SK-N-SH (cell line): ENCODE measurements around the gene MIDN. TPM values are rescaled to one million over a fixed set of nuclear protein-coding genes. Genes with fewer than 3 reads are reported as not detected.

Source experiments
- CTCF ChIA-PET: fragments of 300-600, 350-600 bp; formaldehyde crosslinking; extraction: SDS; loops from one replicate; lab custom pipeline; 2021; lab: Yijun Ruan, JAX
- POLR2A ChIA-PET: fragments of 350-600 bp; sonication (Branson Sonifier 250); formaldehyde crosslinking; extraction: SDS; loops from one replicate; lab custom pipeline; 2020; ENCODE audit warnings: antibody characterized with exemption, inconsistent platforms; lab: Yijun Ruan, JAX
- DNase-seq: peaks from one replicate; pipeline ENCODE4 v3.0.0; 2012
- H2AFZ ChIP-seq: fragments of 200-600 bp; sonication (generic); 2 replicates; pipeline ENCODE4 v1.8.1; 2016; ENCODE audit warnings: antibody characterized with exemption, mild to moderate bottlenecking, low read depth
- H3F3A ChIP-seq: fragments of 200-600 bp; sonication (generic); replicated peaks from 2 replicates; pipeline ENCODE3; 2016; ENCODE audit warnings: antibody characterized with exemption, mild to moderate bottlenecking; ENCODE audit not compliant: insufficient read depth
- H3K27ac ChIP-seq, 2 experiments: fragments of 200-500 bp in 1 of 2; fragments of 200-600 bp in 1 of 2; sonication (Bioruptor generic) in 1 of 2; sonication (generic), shearing (Covaris generic) in 1 of 2; 2 replicates each; pipeline versions ENCODE4 v1.5.1 to v1.6.1; 2014 to 2016; ENCODE audit warnings: low read depth in 2 of 2, inconsistent platforms in 1 of 2, low read length in 1 of 2, mild to moderate bottlenecking in 1 of 2, mixed read lengths in 1 of 2
- H3K27me3 ChIP-seq: fragments of 200-600 bp; sonication (generic), shearing (Covaris generic); 2 replicates; pipeline ENCODE4 v1.6.1; 2016; ENCODE audit warnings: mixed run types; ENCODE audit not compliant: insufficient read depth
- H3K36me3 ChIP-seq, 2 experiments: fragments of 200-500 bp in 1 of 2; fragments of 200-600 bp in 1 of 2; sonication (Bioruptor generic) in 1 of 2; sonication (generic) in 1 of 2; replicated peaks in 1 of 2; 2 replicates each; pipeline versions ENCODE3 to v1.5.1; 2014 to 2016; ENCODE audit warnings: low read length in 1 of 2, mild to moderate bottlenecking in 1 of 2; ENCODE audit not compliant: insufficient read depth in 2 of 2, control insufficient read depth in 1 of 2
- H3K4me1 ChIP-seq, 2 experiments: fragments of 200-500 bp in 1 of 2; fragments of 200-600 bp in 1 of 2; sonication (Bioruptor generic) in 1 of 2; sonication (generic), shearing (Covaris generic) in 1 of 2; 2 replicates each; pipeline versions ENCODE4 v1.5.1 to v1.6.1; 2014 to 2016; ENCODE audit warnings: low read depth in 1 of 2, low read length in 1 of 2, mixed run types in 1 of 2; ENCODE audit not compliant: insufficient read depth in 2 of 2, control insufficient read depth in 1 of 2
- H3K4me2 ChIP-seq: fragments of 200-600 bp; sonication (generic), shearing (Covaris generic); 2 replicates; pipeline ENCODE4 v1.6.1; 2017; ENCODE audit warnings: mixed run types
- H3K4me3 ChIP-seq, 2 experiments: fragments of 200-500 bp in 1 of 2; fragments of 200-600 bp in 1 of 2; sonication (Bioruptor generic) in 1 of 2; sonication (generic), shearing (Covaris generic) in 1 of 2; 2 replicates each; pipeline versions ENCODE4 v1.5.1 to v1.8.1; 2014 to 2016; ENCODE audit warnings: low read depth in 2 of 2, inconsistent platforms in 1 of 2, low read length in 1 of 2, mild to moderate bottlenecking in 1 of 2, mixed read lengths in 1 of 2, moderate library complexity in 1 of 2
- H3K79me2 ChIP-seq: fragments of 200-600 bp; sonication (generic); 2 replicates; pipeline ENCODE4 v1.8.1; 2017; ENCODE audit warnings: mild to moderate bottlenecking; ENCODE audit not compliant: insufficient read depth
- H3K9ac ChIP-seq: fragments of 200-600 bp; sonication (generic); 2 replicates; pipeline ENCODE4 v1.6.1; 2017; ENCODE audit warnings: mixed run types
- H3K9me2 ChIP-seq: fragments of 200-600 bp; sonication (generic); 2 replicates; pipeline ENCODE4 v1.6.1; 2017; ENCODE audit warnings: mixed run types
- H3K9me3 ChIP-seq: fragments of 200-600 bp; sonication (generic); 2 replicates; pipeline ENCODE4 v1.6.1; 2017; ENCODE audit warnings: mixed run types, mild to moderate bottlenecking, moderate library complexity
- H4K20me1 ChIP-seq: fragments of 200-600 bp; sonication (generic); 2 replicates; pipeline ENCODE4 v1.6.1; 2017; ENCODE audit warnings: mild to moderate bottlenecking, mixed run types; ENCODE audit not compliant: insufficient read depth
- FOXJ3 ChIP-seq: sonication (generic); formaldehyde crosslinking; IDR thresholded peaks from 2 replicates; pipeline ENCODE4 v1.5.1; 2020; ENCODE audit warnings: mild to moderate bottlenecking, missing genetic modification reagents
- GATA2 ChIP-seq: sonication (generic); formaldehyde crosslinking; IDR thresholded peaks from 2 replicates; pipeline ENCODE4 v1.5.0; 2020; ENCODE audit warnings: mild to moderate bottlenecking, missing genetic modification reagents
- MAX ChIP-seq: IDR thresholded peaks from 2 replicates; pipeline ENCODE4 v1.4.0; 2012; ENCODE audit warnings: low read depth
- MXI1 ChIP-seq: IDR thresholded peaks from 2 replicates; pipeline ENCODE4 v1.6.1; 2012; ENCODE audit warnings: mild to moderate bottlenecking, low read depth, low read length, improper control_type of control experiment
- RFX5 ChIP-seq: IDR thresholded peaks from 2 replicates; pipeline ENCODE4 v1.6.1; 2012; ENCODE audit warnings: mild to moderate bottlenecking, improper control_type of control experiment, low read length
- TEAD4 ChIP-seq: IDR thresholded peaks from 2 replicates; pipeline ENCODE4 v1.4.0; 2012; ENCODE audit warnings: mild to moderate bottlenecking, borderline replicate concordance; ENCODE audit not compliant: insufficient read depth
- USF2 ChIP-seq: fragments of 150-350 bp; IDR thresholded peaks from 2 replicates; pipeline ENCODE4 v1.6.1; 2017; ENCODE audit warnings: antibody characterized with exemption, low read length, low read depth, borderline replicate concordance
- ZBTB33 ChIP-seq: IDR thresholded peaks from 2 replicates; pipeline ENCODE4 v1.4.0; 2012; ENCODE audit warnings: low read depth, borderline replicate concordance
- WGBS: methylation state at CpG from one replicate; pipeline ENCODE4 v1.1.6; 2017; ENCODE audit warnings: low lambda C conversion rate; 5-methylcytosine and 5-hydroxymethylcytosine counted together
- polyA plus RNA-seq, 3 experiments: library from polyadenylated mRNA; depleted of rRNA; stranded (reverse); fragments of >200 nt; gene quantifications; 2 replicates each; pipeline ENCODE4 v1.2.3, GENCODE V29; 2012

The MIDN gene
- polyA plus RNA-seq, 1 of the 3 experiments (the other 2 are of a cell fraction) = 13.9 TPM

- TF ChIP-seq USF2 (no peak), ZBTB33 (no peak), GATA2 (CRISPR knock-in tag) (no peak)
Observed at GRCh38 chr19:1290196-1290702, 41.9 kb downstream of the MIDN start (continued).

GRCh38 chr19:1290703-1291651, 42.6 kb downstream of the MIDN start:
- no peaks in the 10 kb centered on the region for H4K20me1 ChIP-seq
- no peak overlapping the region for H3K4me3 ChIP-seq
- no peak overlapping the region for H3K4me2 ChIP-seq
- TF ChIP-seq TEAD4 = no peak
- no peak for TF ChIP-seq RFX5
- TF ChIP-seq FOXJ3 (CRISPR knock-in tag) = no peak
- no peak for TF ChIP-seq MXI1
- no peak for TF ChIP-seq MAX
- H3K9ac ChIP-seq = no peak overlapping the region
- H3K79me2 ChIP-seq = no peaks in the 10 kb centered on the region
- no peak overlapping the region for H3K27ac ChIP-seq
- H3K9me3 ChIP-seq = no peaks in the 10 kb centered on the region
- no peaks in the 10 kb centered on the region for H3K27me3 ChIP-seq
- no peaks in the 10 kb centered on the region for H3F3A ChIP-seq
- no peak for DNase-seq
- 77% methylated on average over 5 of the region's 40 CpGs for WGBS
- H3K4me1 ChIP-seq = peaks cover 0 to 8% of the 10 kb centered on the region in 2 experiments; a peak in 1 of 4 replicates
- no peak overlapping the region for H2AFZ ChIP-seq
- no peaks in the 10 kb centered on the region for H3K9me2 ChIP-seq
- no peaks in the 10 kb centered on the region for H3K36me3 ChIP-seq
- CTCF ChIA-PET = interaction anchor here (0.6 to 1.4 kb wide), 6 partner anchors 22 to 70 kb away, joined by 3 to 5 read pairs (median 3); no protein-coding TSS in a partner anchor
- POLR2A ChIA-PET = interaction anchor here (0.6 kb wide), 1 partner anchor 118 kb away, joined by 3 read pairs; no protein-coding TSS in a partner anchor
